ACHN (cell line): ENCODE results near the gene RASL10B.
"Not testable (repeated sequence)": the region's sequence is repeated elsewhere in the genome, so short reads cannot be mapped to it uniquely, and the experiment has no call there.

ENCODE experiments used
- DNase-seq: peaks from one replicate; pipeline ENCODE4 v3.0.0-alpha.2; 2015
- in situ Hi-C: cut with HindIII; loops from 2 replicates; pipeline ENCODE4 v1.10.0; 2017; ENCODE audit warnings: low sequenced_read_pairs, low pct_ligation_motif_present, low pct_unique_long_range_greater_than_20kb

RASL10B gene, protein sequence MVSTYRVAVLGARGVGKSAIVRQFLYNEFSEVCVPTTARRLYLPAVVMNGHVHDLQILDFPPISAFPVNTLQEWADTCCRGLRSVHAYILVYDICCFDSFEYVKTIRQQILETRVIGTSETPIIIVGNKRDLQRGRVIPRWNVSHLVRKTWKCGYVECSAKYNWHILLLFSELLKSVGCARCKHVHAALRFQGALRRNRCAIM

DNA sequence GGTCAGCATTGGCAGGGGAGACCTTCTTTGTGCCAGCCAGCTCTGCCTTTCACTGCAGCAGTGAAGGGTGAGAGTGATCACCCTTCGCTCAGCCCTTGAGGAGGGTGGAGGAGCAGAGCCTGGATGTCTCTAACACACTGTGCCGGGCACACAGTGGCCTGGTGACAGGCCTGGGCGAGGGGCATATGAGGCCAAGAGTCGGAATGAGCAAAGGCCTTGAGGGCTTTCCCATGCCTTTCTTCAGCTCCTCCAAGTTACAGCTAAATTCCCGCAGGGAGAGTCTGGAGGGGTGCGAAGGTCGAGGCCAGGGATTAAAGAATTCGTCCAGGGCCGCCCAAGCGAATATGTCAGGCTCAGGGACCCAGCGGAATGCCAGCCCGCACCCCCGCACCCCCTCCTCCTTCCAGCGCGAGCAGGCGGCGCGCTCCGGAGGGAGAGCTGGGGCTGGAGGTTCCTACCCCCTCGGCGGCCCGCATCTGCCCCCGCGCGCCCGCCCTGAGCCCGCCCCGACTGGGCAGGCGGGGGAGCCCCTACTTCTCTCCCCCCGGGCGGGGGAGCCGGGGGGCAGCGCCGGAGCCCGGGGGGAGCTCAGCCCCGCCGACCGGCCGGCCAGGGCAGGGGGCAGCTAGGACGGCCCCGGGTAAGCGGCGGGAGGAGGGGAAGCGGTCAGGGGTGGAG lies at the start of gene RASL10B:
TSS of gene RASL10B (plus strand) at position 401 of the 678 bp plus-strand sequence. CDS start 3,546 bp downstream, outside the sequence.
- in situ Hi-C loops = no loop called here

DNA sequence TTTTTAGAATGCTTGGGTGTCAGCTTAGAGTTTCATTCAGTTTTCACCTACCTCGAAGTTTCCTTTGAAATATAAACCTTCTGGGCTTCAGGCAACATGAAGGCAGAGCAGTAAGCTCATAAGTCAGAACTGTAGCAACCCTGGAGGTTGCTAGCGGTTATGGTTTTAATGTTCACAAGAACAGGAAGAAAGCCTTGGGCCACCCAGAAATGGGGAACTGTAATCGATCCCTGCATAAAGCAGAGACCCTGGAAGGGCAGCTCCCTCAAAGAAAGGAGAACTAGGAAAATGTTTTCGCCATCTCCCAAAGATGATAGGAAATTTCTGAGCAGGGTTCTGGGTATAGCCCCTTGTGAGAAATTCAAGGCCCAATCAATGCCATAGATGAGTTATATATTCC lies 47.8 kb upstream of the RASL10B start:
- in situ Hi-C loops = no loop called here
- DNase-seq = no peak

More for the DNA sequence above, at the start of gene RASL10B:
- DNase-seq = peak; percentile 56

DNA sequence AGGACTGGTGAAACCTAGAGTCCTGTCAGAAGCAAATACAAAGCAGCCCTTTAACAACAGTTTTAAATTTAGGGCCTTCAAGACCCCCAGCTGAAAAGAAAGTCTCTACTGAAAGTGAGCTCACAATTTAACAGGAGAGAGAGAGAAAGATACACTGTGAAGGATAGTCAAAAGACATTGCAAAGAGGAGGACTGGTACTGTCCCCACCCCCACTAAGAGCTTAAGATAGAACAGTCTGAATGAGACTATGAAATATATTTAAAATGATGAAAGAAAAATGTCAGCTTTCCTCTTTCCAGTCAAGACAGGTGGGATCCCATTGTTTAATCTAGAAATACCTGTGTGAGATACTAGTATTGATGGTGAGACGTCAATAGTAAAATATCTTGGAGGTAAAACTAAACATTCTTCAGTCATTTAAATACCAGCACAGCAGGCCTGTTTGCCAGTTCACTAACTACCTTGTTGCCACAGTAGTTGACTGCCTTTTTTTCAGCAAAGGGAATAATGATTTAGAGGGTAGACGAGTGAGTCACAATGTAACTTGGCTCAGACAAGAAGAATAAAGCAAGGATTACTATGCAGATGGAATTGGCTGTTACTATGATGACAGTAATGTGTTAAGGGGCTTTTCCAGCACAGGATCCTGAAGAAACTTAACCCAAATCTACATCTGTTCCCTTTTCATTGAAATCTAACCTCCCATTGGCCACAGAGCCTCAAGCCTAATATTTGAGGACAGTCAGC lies 47.2 kb upstream of the RASL10B start:
- peak; percentile 7 for DNase-seq

DNA sequence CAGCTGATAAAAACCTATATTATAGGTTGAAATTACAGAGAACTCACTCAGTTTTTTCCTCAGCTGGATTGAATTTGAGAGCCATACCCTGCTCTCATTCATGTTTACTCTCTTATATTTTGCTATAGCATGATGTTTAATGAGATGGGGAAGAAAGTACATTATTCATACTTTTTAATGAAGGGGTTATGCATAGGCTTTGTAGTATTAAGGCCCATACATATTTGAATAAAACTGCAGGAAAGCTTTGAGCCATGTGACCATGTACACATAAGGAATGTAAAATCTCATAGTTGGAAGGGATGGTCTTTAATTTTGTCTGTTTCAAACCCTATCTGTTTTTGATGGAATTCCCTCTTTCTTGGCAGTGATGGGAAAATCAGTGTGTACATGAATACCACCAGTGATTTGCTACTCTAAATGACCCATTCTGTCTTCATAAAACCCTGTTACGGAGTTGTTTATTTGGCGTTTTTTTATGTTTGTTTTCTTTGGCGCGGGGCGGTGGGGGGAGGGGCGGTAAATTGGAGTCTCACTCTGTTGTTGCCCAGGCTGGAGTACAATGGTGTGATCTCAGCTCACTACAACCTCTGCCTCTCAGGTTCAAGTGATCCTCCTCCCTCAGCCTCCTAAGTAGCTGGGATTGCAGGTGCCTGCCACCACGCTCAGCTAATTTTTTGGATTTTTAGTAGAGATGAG lies 38.8 kb upstream of the RASL10B start:
- in situ Hi-C loops = no loop called here

More for the DNA sequence above, 47.2 kb upstream of the RASL10B start:
- in situ Hi-C loops = no loop called here

DNA sequence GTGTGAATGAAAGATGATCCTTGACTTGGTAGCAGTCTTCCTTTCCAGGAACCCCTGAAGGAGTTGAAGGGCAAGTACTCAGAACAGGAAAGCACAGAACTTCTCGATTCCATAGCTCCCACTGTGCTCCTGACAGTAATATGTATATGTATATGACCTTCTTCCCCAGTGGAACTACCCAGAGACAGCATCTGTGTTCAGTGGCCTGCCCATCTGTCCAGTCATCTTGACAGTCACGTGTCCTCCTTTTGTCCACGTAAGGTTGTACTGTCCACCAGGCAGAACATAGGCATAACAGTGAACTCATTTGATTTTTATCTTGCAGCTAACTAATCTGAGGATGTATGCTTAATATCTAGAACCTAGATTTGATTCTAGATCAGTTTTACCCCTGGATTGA lies 37.8 kb upstream of the RASL10B start:
- no peak for DNase-seq
- in situ Hi-C loops = no loop called here

More for the DNA sequence above, 38.8 kb upstream of the RASL10B start:
- DNase-seq = no peak

DNA sequence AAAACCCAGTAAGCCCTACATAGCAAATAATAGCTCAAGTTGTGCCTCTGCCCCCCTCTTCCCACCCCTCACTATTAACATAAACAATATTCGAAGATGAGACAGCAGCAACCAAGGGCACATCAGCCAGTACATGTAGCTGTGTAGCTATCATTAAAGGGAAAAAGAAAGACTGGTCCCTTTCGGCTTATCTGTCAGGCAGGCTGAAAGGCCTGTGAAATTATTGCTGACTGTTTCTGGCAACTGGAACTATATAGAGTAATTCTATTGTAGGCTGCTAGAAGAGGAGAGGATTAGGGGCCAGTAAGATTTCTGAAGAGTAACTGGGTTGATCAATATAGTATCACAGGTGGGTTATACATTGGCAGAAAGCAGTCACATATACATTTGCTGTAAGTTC lies 36.5 kb upstream of the RASL10B start:
- in situ Hi-C loops = no loop called here

DNA sequence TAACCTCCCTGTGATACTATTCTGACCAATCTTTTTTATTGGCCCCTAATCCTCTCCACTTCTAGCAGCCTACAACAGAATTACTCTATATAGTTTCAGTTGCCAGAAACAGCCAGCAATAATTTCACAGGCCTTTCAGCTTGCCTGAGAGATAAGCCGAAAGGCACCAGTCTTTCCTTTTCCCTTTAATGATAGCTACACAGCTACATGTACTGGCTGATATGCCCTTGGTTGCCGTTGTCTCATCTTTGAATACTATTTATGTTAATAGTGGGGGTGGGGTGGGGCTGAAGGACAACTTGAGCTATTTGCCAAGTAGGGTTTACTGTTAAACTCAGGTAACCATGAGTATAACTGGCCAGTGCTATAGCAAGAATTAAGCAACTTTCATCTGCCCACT lies 35.8 kb upstream of the RASL10B start:
- no peak for DNase-seq
- in situ Hi-C loops = no loop called here

More for the DNA sequence above, 36.5 kb upstream of the RASL10B start:
- DNase-seq = no peak

DNA sequence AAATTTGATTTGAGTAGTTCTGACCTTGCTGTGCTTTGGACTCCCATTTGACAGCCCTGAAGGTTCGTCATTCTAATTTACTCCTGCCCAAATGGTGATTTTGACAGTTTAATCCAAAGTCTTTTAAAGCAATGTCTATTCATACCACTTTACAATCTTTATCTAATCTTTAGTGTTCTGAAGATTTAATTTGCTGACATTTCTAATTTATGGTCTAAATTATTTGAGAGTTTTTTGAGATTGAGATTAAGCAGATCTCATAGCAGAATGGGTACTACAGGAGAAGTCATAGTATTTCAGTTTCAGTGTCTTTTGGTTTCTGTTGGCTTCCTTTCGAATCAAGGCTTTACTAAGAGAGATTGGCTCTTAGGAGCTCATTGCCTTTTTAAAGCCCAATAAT lies 32.6 kb upstream of the RASL10B start:
- in situ Hi-C loops = no loop called here
- DNase-seq = no peak

DNA sequence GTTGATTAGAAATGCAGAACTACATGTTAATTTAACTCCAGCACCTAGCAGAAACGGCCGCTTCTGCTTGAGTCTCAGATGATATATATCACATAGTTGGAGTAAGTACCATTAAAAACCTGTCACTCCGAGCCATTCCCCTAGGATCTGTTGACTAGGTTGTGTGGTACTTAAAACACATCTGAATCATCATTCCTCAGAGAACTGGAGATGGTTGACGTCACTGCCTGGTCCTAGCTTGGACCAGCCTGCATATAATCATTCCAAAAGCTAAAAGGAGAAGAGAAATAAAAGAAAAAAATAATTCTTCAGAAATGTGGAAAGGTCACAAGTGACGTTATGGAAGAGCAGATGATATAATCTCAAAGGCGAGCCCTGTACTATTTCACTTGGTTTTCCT lies 31.3 kb upstream of the RASL10B start:
- in situ Hi-C loops = no loop called here
- DNase-seq = no peak

DNA sequence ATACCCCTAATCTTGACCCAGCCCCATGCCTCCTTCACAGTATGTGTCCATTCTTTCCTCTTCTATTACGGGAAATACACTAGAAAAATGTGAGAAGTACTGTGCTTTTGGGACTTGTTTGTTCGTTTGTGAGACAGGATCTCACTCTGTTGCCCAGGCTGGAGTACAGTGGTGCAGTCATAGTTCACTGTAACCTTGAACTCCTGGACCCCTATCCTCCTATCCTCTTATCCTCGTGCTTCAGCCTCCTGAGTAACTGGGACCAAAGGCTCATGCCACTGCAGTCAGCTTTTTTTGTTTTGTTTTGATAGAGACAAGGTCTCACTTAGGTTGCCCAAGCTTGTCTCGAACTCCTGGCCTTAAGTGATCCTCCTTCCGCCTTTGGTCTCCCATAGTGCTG lies 29.9 kb upstream of the RASL10B start:
- DNase-seq = no peak
- in situ Hi-C loops = no loop called here

DNA sequence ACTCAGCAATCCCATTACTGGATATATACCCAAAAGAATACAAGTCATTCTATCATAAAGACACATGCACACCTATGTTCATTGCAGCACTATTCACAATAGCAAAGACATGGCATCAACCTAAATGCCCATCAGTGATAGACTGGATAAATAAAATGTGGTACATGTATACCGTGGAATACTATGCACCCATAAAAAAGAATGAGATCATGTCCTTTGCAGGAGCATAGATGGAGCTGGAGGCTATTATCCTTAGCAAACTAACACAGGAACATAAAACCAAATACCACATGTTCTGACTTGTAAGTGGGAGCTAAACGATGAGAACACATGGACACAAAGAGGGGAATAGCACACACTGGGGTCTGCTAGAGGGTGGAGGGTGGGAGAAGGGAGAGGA lies 28.1 kb upstream of the RASL10B start:
- DNase-seq, in situ Hi-C loops: not testable (repeated sequence)

DNA sequence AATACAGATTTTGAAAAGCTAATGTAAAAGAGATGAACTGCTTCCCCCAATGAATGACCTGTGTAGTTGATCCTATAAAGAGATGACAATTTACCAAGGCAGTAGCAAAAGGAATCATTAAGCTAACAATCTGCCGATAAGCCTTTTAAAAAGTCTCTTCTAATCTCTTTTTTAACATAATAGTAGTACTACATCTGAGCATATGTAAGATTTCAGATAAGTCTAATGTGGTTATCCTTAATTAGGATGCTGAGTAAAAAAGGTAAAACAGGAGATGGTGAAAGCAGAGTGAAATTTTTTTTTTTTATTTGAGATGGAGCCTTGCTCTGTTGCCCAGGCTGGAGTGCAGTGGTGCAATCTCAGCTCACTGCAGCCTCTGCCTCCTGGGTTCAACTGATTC lies 26.2 kb upstream of the RASL10B start:
- DNase-seq = no peak
- in situ Hi-C loops = no loop called here

DNA sequence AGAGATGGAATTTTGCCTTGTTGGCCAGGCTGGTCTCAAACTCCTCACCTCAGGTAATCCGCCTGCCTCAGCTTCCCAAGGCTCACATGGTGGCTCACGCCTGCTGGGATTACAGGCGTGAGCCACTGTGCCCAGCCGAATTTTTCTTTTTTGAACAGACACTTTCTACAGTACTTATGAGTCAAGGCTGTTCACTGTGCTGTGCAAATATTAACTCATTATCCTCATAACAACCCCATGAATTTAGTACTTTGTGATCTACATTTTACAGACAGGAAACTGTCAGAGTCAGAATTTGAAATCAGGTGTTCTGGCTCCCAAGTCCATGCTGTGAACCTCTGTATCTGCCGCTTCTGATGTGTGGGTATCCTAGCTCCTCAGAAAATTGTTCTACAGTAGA lies 25.7 kb upstream of the RASL10B start:
- no peak for DNase-seq
- in situ Hi-C loops = no loop called here

DNA sequence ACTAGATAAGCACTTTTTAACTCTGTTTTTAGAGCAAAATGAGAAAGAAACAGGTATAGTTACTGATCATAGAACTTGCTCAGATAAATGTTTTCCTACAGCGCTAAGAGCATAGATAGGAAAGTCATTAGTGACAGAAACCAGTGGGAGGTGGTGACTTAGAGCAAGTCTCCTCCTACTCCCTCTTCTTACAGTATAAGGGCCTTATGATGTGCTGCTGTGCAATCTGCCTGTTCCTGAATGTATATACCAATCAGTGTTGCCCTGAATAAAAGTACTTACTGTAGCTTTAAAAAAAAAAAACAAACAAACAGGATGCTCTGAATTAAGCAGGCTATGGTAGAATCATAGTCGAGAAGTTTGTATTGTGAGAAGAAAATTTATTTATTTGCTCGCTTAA lies 23.3 kb upstream of the RASL10B start:
- no peak for DNase-seq
- in situ Hi-C loops = no loop called here

DNA sequence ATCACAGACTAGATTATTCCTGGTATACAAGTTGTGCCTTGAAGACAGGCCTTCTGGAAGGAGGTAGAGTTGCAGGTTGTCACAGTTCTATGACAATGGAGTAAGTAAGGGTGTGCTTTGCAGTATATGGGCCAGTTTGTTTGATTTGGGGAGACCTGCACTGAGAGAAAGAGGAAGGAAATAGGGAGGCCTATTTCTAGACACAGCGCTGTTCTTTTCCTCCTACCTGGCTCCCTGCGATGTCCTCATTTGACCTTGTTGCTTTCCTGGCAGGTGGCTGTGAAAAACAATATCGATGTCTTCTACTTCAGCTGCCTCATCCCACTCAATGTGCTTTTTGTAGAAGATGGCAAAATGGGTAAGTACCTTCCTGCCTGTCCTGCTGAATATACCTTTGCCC lies 22.5 kb upstream of the RASL10B start:
- no peak for DNase-seq
- in situ Hi-C loops = no loop called here

DNA sequence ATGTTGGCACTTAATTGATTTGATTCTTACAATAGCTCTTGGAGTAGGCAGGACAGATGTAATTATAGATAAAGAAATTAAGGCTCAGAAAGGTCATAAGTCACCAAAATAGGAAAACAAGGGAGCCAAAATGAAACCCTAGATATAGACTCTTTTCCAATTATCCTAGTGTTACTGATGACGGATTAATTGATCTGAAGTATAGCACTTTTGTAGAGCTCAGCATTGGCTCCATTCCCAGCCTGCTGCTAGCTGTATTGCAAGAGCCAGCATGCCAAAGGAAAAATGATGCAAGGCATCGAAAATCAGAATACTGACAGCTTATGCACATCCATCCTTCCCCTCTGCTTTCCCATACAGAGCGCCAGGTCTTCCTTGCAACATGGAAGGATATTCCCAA lies 21.6 kb upstream of the RASL10B start:
- no peak for DNase-seq
- in situ Hi-C loops = no loop called here

DNA sequence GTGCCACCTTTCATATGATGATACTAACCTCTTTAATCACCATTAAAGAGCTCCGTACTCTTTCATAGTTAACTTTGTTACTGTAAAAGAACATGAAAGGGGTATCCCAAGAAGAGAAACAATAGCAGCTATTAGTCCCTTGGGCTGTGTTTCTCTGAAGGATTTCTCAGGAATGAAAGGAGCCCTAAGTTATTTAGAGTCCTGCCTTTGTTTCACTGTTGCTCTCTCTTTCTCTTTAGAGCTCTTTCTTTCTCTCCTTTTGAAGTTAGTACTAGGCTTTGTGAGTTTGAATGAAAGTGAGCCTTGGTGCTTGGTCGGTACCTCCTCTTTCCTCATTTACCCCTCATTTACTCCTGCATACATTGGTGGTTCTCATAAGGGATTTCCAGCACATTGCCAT lies 20.5 kb upstream of the RASL10B start:
- DNase-seq = no peak
- in situ Hi-C loops = no loop called here

DNA sequence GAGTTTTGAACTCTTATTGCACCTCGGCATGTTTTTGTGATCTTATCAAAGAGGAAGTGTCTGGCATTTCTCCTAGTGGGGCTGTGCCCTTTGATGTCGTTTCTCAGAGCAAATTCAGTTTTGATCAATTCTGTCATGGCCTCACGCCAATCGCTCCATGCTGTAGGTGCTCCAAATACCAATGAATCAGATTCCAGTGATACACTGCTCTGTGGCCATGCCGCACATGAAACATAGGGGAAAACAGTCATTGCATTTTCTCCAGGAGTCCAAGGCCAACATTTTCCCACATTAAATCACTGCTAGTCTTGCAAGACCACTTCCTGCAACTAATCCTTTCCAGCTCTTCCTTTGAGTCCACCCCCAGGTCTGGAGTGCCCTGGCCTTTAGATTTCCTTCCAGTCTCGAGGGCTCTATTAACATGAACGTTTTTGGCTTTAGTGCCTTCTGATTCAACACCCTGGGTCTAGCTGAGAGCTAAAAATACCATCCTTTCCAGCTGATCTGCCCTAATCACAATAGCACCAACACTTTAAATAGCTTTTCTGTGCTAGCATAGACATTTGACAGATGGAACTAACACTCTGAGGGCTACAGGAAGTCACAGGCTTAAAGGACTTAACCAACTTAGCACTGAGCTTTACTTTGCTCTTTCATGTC lies 18.2 kb upstream of the RASL10B start:
- in situ Hi-C loops = no loop called here
- no peak for DNase-seq

DNA sequence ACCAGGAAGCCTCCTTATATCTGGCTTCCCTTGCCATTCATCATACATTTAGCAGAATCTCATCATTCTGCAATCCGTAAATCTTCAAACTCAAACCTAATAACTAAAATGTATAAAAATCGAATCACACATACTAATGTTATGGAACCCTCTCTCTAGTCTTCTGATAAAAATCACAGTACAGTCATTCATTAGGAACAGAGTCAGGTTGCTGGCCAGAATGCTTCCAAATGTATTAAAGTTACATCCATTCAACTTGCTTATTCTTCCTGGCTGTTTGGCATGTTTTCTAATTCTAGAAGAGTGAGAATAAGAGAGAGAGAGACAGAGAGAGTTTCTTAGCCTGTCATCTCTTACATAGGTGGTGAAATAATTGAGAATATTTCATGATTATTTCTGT lies 16.5 kb upstream of the RASL10B start:
- DNase-seq = no peak
- in situ Hi-C loops = no loop called here
